PC-3 (cell line): ENCODE measurements around the gene COL19A1. TPM values are rescaled to one million over a fixed set of nuclear protein-coding genes. Genes with fewer than 3 reads are reported as not detected.

Source experiments
- ATAC-seq: fragments of 200-7000 bp; cut with Tn5 transposase; 2 replicates; pipeline ENCODE4 v1.9.1; 2020; ENCODE audit warnings: mild to moderate bottlenecking, moderate library complexity
- BruUV-seq: library from RNA; stranded (reverse); fragments of 400-500 nt; replicated peaks from 2 replicates; lab custom pipeline; 2021; lab: Mats Ljungman, UMichigan
- CTCF ChIA-PET: fragments of 300-600 bp; sonication (Branson Sonifier 250); formaldehyde crosslinking; loops from one replicate; lab custom pipeline; 2022; ENCODE audit warnings: antibody characterized with exemption; lab: Charles Lee
- POLR2A ChIA-PET: fragments of 300-600 bp; sonication (Branson Sonifier 250); formaldehyde crosslinking; loops from one replicate; lab custom pipeline; 2022; ENCODE audit warnings: antibody characterized with exemption; ENCODE audit not compliant: unreplicated experiment; lab: Charles Lee
- DNase-seq: peaks from one replicate; pipeline ENCODE4 v3.0.0-alpha.2; 2015
- H2AFZ ChIP-seq: fragments of 300-600 bp; sonication (generic); 2 replicates; pipeline ENCODE4 v1.6.0; 2016; ENCODE audit warnings: antibody characterized with exemption, low read length
- H3F3A ChIP-seq: fragments of 300-600 bp; sonication (generic); one replicate; pipeline ENCODE4 v1.6.0; 2017; ENCODE audit warnings: antibody characterized with exemption, low read length, control low read depth, mild to moderate bottlenecking; ENCODE audit not compliant: unreplicated experiment
- H3K27ac ChIP-seq: fragments of 300-600 bp; sonication (generic); 2 replicates; pipeline ENCODE4 v1.5.1; 2016; ENCODE audit warnings: mild to moderate bottlenecking, low read length
- H3K27me3 ChIP-seq: fragments of 300-600 bp; sonication (generic); 2 replicates; pipeline ENCODE4 v1.6.1; 2016; ENCODE audit warnings: low read length, mixed read lengths
- H3K36me3 ChIP-seq: fragments of 300-600 bp; sonication (generic); 2 replicates; pipeline ENCODE4 v1.6.1; 2016; ENCODE audit warnings: low read depth, mixed run types, low read length, mixed read lengths
- H3K4me1 ChIP-seq: fragments of 300-600 bp; sonication (generic); 2 replicates; pipeline ENCODE4 v1.5.1; 2016; ENCODE audit warnings: low read length; ENCODE audit not compliant: insufficient read depth
- H3K4me2 ChIP-seq: fragments of 300-600 bp; sonication (generic); 2 replicates; pipeline ENCODE4 v1.6.0; 2016; ENCODE audit warnings: low read length
- H3K4me3 ChIP-seq: fragments of 300-600 bp; sonication (generic); 2 replicates; pipeline ENCODE4 v1.5.1; 2016; ENCODE audit warnings: mild to moderate bottlenecking, low read length, mixed read lengths
- H3K79me2 ChIP-seq: fragments of 300-600 bp; sonication (generic); 2 replicates; pipeline ENCODE4 v1.6.1; 2017; ENCODE audit warnings: low read length, mixed read lengths
- H3K9ac ChIP-seq: fragments of 300-600 bp; sonication (generic); 2 replicates; pipeline ENCODE4 v1.6.0; 2016; ENCODE audit warnings: mild to moderate bottlenecking, low read length
- H3K9me2 ChIP-seq: fragments of 300-600 bp; sonication (generic); replicated peaks from 2 replicates; pipeline ENCODE4 v1.6.1; 2016; ENCODE audit warnings: mixed run types, low read length, mixed read lengths
- H3K9me3 ChIP-seq: fragments of 300-600 bp; sonication (generic); 2 replicates; pipeline ENCODE4 v1.6.1; 2016; ENCODE audit warnings: low read length, mixed read lengths
- H4K20me1 ChIP-seq: fragments of 300-600 bp; sonication (generic); 2 replicates; pipeline ENCODE4 v1.6.1; 2016; ENCODE audit warnings: low read length, mixed read lengths
- CTCF ChIP-seq: fragments of 300-600 bp; sonication (generic); conservative IDR thresholded peaks from 2 replicates; pipeline ENCODE4 v1.5.1; 2017; ENCODE audit warnings: antibody characterized with exemption, low read depth, mild to moderate bottlenecking, low read length
- EZH2 ChIP-seq: fragments of 300-600 bp; sonication (generic); IDR thresholded peaks from one replicate; pipeline ENCODE4 v1.6.1; 2017; ENCODE audit warnings: antibody characterized with exemption, mild to moderate bottlenecking, low read length; ENCODE audit not compliant: unreplicated experiment
- EZH2phosphoT487 ChIP-seq: fragments of 300-600 bp; sonication (generic); IDR thresholded peaks from 2 replicates; pipeline ENCODE4 v1.6.1; 2018; ENCODE audit warnings: mild to moderate bottlenecking, antibody characterized with exemption, low read length, borderline replicate concordance
- intact Hi-C: fragments of 100-400 bp; cut with micrococcal nuclease; formaldehyde crosslinking; loops from 2 replicates; pipeline ENCODE4 v1.9.0; 2023
- total RNA-seq: library from RNA; depleted of rRNA; stranded (reverse); fragments of >200 nt; gene quantifications from 2 replicates; pipeline ENCODE4 v1.2.3, GENCODE V29; 2014

The COL19A1 gene
- total RNA-seq, 1 experiment from 2014 or later: not detected

DNA sequence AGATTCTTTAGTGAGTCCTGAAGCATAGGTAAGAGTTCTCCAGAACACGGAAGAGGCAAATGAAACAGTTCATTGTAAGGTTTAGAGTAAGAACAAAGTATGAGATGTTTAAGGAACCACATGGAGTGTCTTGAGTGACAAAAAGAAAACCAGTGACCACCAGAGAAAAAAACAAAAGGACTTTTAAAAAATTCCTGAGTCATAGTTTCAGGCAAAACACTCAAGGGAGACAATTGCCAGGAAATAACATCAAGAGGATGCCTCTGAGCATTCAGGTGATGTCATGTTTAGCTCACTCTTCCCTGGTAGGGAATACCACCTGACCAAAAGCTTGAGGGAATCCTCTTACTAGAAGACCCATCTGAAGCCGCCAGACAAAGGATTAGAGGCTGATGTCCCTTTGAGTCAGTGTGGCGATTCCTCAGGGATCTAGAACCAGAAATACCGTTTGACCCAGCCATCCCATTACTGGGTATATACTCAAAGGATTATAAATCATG lies 110.3 kb downstream of the COL19A1 start:
- intact Hi-C loops: no loop called here
- no TSS peak for BruUV-seq
- no peak overlapping the region for H3K27ac ChIP-seq
- ChIA-PET CTCF (no interaction called here), POLR2A (no interaction called here)
- no peak overlapping the region for H2AFZ ChIP-seq
- no peaks in the 10 kb centered on the region for H3K27me3 ChIP-seq
- no peaks in the 10 kb centered on the region for H3K79me2 ChIP-seq
- H3K4me3 ChIP-seq: no peak overlapping the region
- no peaks in the 10 kb centered on the region for H3K4me1 ChIP-seq
- TF ChIP-seq EZH2 (no peak), CTCF (no peak), EZH2phosphoT487 (no peak)
- H3K9me3 ChIP-seq: no peaks in the 10 kb centered on the region
- H4K20me1 ChIP-seq: no peaks in the 10 kb centered on the region
- H3K9ac ChIP-seq: no peak overlapping the region
- H3F3A ChIP-seq: no peaks in the 10 kb centered on the region
- DNase-seq (no peak), ATAC-seq (no peak)
- H3K36me3 ChIP-seq: no peaks in the 10 kb centered on the region
- no peaks in the 10 kb centered on the region for H3K9me2 ChIP-seq
- no peak overlapping the region for H3K4me2 ChIP-seq

GRCh38 chr6:69980624-69981023 lies 114.3 kb downstream of the COL19A1 start:
- Histone ChIP-seq H3K4me1 (no peaks in the 10 kb centered on the region), H3K27ac (no peak overlapping the region), H3K9me2 (no peaks in the 10 kb centered on the region), H4K20me1 (no peaks in the 10 kb centered on the region), H3K4me2 (no peak overlapping the region), H3K9ac (no peak overlapping the region), H3K4me3 (no peak overlapping the region), H2AFZ (no peak overlapping the region), H3K9me3 (no peaks in the 10 kb centered on the region), H3K27me3 (no peaks in the 10 kb centered on the region), H3K36me3 (no peaks in the 10 kb centered on the region), H3K79me2 (no peaks in the 10 kb centered on the region), H3F3A (no peaks in the 10 kb centered on the region)
- ChIA-PET CTCF (no interaction called here), POLR2A (no interaction called here)
- no TSS peak for BruUV-seq
- DNase-seq (no peak), ATAC-seq (no peak)
- intact Hi-C loops: loop anchor here (5.0 kb wide), 1 partner anchor 248 kb away; no protein-coding TSS in a partner anchor
- TF ChIP-seq CTCF (no peak), EZH2phosphoT487 (no peak), EZH2 (no peak)

GRCh38 chr6:69984506-69984905 lies 118.2 kb downstream of the COL19A1 start:
- CTCF ChIA-PET: no interaction called here

More at GRCh38 chr6:69984506-69984905, 118.2 kb downstream of the COL19A1 start:
- Histone ChIP-seq H4K20me1 (no peaks in the 10 kb centered on the region), H3K9ac (no peak overlapping the region), H3K9me3 (no peaks in the 10 kb centered on the region), H3K4me3 (no peak overlapping the region), H3K4me2 (no peak overlapping the region), H3K4me1 (no peaks in the 10 kb centered on the region), H3K27me3 (peaks cover 17% of the 10 kb centered on the region), H3K27ac (no peak overlapping the region), H3K79me2 (no peaks in the 10 kb centered on the region), H3F3A (no peaks in the 10 kb centered on the region), H3K36me3 (no peaks in the 10 kb centered on the region), H3K9me2 (no peaks in the 10 kb centered on the region), H2AFZ (no peak overlapping the region)
- no TSS peak for BruUV-seq
- POLR2A ChIA-PET: no interaction called here
- DNase-seq (no peak), ATAC-seq (no peak)
- TF ChIP-seq EZH2 (no peak), CTCF (no peak), EZH2phosphoT487 (no peak)
- intact Hi-C loops: loop anchor here (5.0 kb wide), 1 partner anchor 252 kb away; no protein-coding TSS in a partner anchor
